Peyer's patch (tissue), 4 donors: ENCODE data around the gene RMDN2. TPM values are rescaled to one million over a fixed set of nuclear protein-coding genes. Genes with fewer than 3 reads are reported as not detected.

Experiments
- DNase-seq, 3 donors: peaks; one replicate each; pipeline ENCODE4 v3.0.0-alpha.2; 2017 to 2019
- H3K27ac ChIP-seq, 4 donors: fragments of 200-600 bp; sonication (generic); one replicate each; pipeline ENCODE4 v1.5.1; 2016 to 2019
- H3K27me3 ChIP-seq, 2 donors: fragments of 200-600 bp; sonication (generic); one replicate each; pipeline ENCODE4 v1.5.1; 2019
- H3K36me3 ChIP-seq, 3 donors: fragments of 200-600 bp; sonication (generic); one replicate each; pipeline ENCODE4 v1.5.1; 2016 to 2019
- H3K4me1 ChIP-seq, 4 donors: fragments of 200-600 bp; sonication (generic); one replicate each; pipeline ENCODE4 v1.5.1; 2016 to 2019
- H3K4me3 ChIP-seq, 4 donors: fragments of 200-600 bp; sonication (generic); 1 replicate in 3 of 4; 2 replicates in 1 of 4; pipeline ENCODE4 v1.5.1; 2016 to 2019; ENCODE audit warnings: mild to moderate bottlenecking in 1 of 4
- H3K9me3 ChIP-seq, 4 donors: fragments of 200-600 bp; sonication (generic); one replicate each; pipeline ENCODE4 v1.5.1; 2016 to 2019; ENCODE audit warnings: mild to moderate bottlenecking in 1 of 4
- POLR2A ChIP-seq, 2 donors: fragments of 450-650 bp; IDR thresholded peaks; one replicate each; pipeline ENCODE4 v1.5.1; 2017; ENCODE audit warnings: antibody characterized with exemption in 2 of 2, mild to moderate bottlenecking in 2 of 2, moderate library complexity in 2 of 2
- total RNA-seq, 4 donors: library from RNA; depleted of rRNA; stranded (reverse); fragments of >200 nt; gene quantifications; one replicate each; pipeline ENCODE4 v1.1.0, GENCODE V29; 2016
- TF ChIP-seq, protein P1 (sequence below), 6 experiments: fragments of 450-650 bp in 4 of 6; fragments of 200-600 bp in 2 of 6; sonication (generic) in 1 of 6; IDR thresholded peaks; one replicate each; pipeline ENCODE4 v1.5.1; 2017 to 2019; ENCODE audit warnings: antibody characterized with exemption in 6 of 6, mild to moderate bottlenecking in 3 of 6, moderate library complexity in 1 of 6

RMDN2 gene
- total RNA-seq, 4 donors from 2014 or later = 13.2 to 39.0 (median 30.9) TPM

DNA sequence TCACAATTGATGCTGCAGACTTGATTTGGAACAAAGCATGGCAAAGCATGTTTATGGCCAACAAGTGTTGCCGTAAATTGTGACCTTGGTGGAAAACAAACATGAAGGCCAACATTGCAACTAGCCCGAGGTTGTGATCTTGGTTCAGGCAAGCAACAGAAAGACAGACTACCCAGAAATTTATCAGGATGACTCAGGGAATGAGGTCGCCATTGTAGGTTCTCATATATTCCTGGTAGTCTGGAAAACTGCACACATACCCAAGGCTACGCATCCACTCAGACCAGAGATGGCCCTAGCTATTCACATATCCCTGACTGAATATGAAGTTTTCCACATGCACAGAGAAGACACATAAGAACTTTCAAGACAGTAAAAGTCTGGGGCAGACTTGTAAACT is 120.7 kb downstream of the RMDN2 start:
- no peak for TF ChIP-seq POLR2A (IDR thresholded peaks at IDR 0.05)
- TF ChIP-seq, protein P1, sequence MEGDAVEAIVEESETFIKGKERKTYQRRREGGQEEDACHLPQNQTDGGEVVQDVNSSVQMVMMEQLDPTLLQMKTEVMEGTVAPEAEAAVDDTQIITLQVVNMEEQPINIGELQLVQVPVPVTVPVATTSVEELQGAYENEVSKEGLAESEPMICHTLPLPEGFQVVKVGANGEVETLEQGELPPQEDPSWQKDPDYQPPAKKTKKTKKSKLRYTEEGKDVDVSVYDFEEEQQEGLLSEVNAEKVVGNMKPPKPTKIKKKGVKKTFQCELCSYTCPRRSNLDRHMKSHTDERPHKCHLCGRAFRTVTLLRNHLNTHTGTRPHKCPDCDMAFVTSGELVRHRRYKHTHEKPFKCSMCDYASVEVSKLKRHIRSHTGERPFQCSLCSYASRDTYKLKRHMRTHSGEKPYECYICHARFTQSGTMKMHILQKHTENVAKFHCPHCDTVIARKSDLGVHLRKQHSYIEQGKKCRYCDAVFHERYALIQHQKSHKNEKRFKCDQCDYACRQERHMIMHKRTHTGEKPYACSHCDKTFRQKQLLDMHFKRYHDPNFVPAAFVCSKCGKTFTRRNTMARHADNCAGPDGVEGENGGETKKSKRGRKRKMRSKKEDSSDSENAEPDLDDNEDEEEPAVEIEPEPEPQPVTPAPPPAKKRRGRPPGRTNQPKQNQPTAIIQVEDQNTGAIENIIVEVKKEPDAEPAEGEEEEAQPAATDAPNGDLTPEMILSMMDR (IDR thresholded peaks at IDR 0.05) = no peak
- Histone ChIP-seq H3K27me3 (no peaks in the 10 kb centered on the region), H3K36me3 (no peaks in the 10 kb centered on the region), H3K9me3 (no peaks in the 10 kb centered on the region), H3K4me3 (no peak overlapping the region), H3K4me1 (no peaks in the 10 kb centered on the region), H3K27ac (no peak overlapping the region)
- no peak for DNase-seq

DNA sequence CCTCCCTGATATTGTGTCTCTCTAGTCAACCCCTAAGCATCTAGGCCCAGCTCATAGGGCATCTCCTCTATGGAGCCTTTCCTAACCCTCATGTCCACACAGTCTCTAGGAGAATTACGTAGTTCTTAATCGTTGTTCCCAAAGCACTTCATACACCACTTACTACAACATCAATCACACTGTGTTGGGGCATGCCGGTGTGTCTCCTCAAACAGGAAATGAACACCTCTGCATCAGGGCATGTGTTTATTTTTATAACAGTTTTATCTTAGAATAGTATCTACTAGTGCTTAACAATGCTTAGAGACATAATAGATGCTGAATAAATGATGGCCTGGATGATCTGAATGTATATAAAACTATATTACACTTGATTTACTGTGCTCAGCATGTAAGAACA is 131.1 kb downstream of the RMDN2 start:
- H3K4me3 ChIP-seq = no peak overlapping the region

DNA sequence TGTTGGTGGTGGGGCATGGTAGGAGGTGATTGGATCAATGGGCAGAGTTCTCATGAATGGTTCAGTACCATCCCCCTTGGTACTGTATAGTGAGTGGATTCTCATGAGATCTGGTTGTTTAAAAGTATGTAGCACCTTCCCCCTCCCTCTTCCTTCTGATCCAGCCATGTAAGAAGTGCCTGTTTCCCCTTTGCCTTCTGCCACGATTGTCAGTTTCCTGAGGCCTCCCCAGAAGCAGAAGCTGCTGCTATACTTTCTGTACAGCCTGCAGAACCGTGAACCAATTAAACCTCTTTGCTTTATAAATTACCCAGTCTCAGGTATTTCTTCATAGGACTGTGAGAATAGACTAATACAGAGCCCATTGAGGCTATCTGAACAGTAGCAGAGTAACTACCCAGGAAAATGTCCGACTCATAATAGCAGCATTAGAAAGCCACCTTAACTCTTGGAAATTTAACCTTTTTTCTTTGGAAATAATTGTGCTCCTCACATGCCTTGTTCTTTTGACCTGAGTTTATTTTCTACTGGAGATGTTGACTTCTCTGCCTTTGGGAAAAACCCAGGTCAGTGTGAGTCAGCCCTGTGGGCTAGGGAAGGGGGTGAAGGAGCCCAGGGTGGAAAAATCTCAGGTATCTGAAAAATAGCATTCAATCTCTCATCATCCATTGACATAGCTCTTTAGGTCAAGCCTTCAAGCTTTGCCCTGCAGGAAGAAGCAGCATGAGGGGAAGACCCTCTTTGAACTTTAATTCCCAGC is 132.7 kb downstream of the RMDN2 start:
- Histone ChIP-seq H3K4me3 (no peak overlapping the region), H3K27ac (no peak overlapping the region), H3K27me3 (no peaks in the 10 kb centered on the region), H3K4me1 (no peaks in the 10 kb centered on the region), H3K36me3 (no peaks in the 10 kb centered on the region), H3K9me3 (no peaks in the 10 kb centered on the region)
- TF ChIP-seq, protein P1 (IDR thresholded peaks at IDR 0.05) = no peak
- no peak for TF ChIP-seq POLR2A (IDR thresholded peaks at IDR 0.05)
- DNase-seq = no peak

More for the DNA sequence above, 131.1 kb downstream of the RMDN2 start:
- TF ChIP-seq, protein P1 (IDR thresholded peaks at IDR 0.05) = no peak
- TF ChIP-seq POLR2A (IDR thresholded peaks at IDR 0.05) = no peak
- Histone ChIP-seq H3K4me1 (no peaks in the 10 kb centered on the region), H3K36me3 (no peaks in the 10 kb centered on the region), H3K9me3 (no peaks in the 10 kb centered on the region), H3K27me3 (no peaks in the 10 kb centered on the region), H3K27ac (no peak overlapping the region)
- no peak for DNase-seq

DNA sequence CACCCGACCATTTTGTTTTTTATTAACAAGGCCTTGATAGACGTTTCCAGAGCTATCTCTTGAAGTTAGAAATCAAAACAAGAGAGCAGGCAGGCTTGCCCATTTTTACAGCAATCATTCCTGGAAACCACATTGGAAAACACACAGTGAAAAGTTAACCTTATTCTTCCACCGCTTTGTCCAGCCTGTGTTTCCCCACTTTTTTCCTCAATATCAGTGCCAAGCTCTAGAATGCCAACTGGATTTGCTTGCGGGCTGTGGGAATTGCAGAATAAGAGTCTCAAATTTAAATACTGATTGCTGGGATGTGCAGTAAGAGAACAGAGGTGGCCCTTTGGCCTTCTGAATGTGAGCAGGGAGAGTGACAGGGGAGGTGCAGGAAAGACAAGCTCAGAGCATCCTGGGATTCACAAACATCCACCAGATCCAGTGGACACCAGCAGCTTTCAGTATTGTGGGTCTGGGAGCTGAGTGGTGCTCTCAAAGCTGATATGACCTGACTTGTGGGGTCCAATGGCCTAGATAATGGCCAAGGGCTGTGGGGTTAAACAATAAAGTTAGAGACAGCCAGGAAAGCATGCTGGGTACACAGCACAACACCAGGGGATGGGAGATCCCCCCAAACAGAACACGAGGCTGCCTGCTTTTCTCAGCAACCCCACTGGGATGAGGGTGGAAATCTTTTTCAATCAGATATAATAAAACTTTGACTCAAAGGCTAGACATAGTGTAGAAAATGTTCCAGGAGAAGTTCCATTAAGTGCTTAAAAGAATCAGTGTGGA is 135.3 kb downstream of the RMDN2 start:
- Histone ChIP-seq H3K4me3 (no peak overlapping the region), H3K4me1 (no peaks in the 10 kb centered on the region), H3K9me3 (no peaks in the 10 kb centered on the region), H3K27me3 (no peaks in the 10 kb centered on the region), H3K36me3 (no peaks in the 10 kb centered on the region), H3K27ac (no peak overlapping the region)
- DNase-seq = no peak
- TF ChIP-seq, protein P1 (IDR thresholded peaks at IDR 0.05) = no peak
- TF ChIP-seq POLR2A (IDR thresholded peaks at IDR 0.05) = no peak

DNA sequence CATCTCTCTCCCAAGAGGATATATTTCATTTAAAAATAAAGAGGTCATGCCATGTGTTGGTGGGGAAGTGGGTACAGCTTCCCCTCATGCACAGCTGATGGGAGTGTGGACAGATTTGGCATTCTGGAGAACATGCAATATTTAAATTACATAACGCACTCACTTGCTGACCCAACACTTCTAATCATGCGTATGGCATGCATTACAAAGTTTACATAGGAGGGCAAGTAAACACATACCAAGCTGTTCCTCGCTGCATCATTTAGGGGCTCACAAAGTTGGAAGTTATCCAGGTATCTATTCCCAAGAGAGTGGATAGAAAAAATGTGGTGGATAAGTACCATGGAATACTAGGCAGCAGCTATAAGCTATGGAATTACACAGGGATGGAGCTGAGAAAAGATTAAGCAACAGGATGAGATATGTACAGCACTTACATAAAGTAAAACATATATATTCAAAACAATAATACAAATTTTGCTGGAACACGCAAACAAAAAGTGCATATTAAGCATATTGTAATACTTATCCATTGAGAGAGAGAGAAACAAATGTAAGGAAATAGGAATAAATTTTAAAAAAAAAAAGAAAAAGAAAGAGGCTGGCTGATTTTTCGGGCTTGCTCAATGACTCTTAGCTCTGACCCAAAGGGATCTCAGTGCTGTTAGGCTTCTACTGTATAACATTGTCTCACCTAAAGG is 139.9 kb downstream of the RMDN2 start:
- Histone ChIP-seq H3K36me3 (no peaks in the 10 kb centered on the region), H3K9me3 (no peaks in the 10 kb centered on the region), H3K27ac (no peak overlapping the region), H3K27me3 (no peaks in the 10 kb centered on the region), H3K4me3 (no peak overlapping the region), H3K4me1 (no peaks in the 10 kb centered on the region)
- TF ChIP-seq POLR2A (IDR thresholded peaks at IDR 0.05) = no peak
- TF ChIP-seq, protein P1 (IDR thresholded peaks at IDR 0.05) = no peak
- DNase-seq = no peak
